HL-60 (cell line): Measurements from ENCODE around the gene PDHA2.

ENCODE experiments used
- DNase-seq, 2 experiments: peaks; one replicate each; pipeline ENCODE4 v3.0.0-alpha.2; 2010 to 2020; ENCODE audit warnings: low read depth in 1 of 2, low spot score in 1 of 2
- H3K27ac ChIP-seq: fragments of 250-450 bp; sonication (Bioruptor Pico); replicated peaks from 2 replicates; pipeline ENCODE4 v1.5.1; 2020; ENCODE audit warnings: mild to moderate bottlenecking, moderate library complexity
- H3K27me3 ChIP-seq: fragments of 250-450 bp; sonication (Bioruptor Pico); 2 replicates; pipeline ENCODE4 v1.5.1; 2021; ENCODE audit warnings: mild to moderate bottlenecking, moderate library complexity; ENCODE audit not compliant: insufficient read depth, poor library complexity, severe bottlenecking
- H3K4me3 ChIP-seq: replicated peaks from 2 replicates; pipeline ENCODE4 v1.5.1; 2011; ENCODE audit warnings: mild to moderate bottlenecking, control low read depth, low read length; ENCODE audit not compliant: insufficient read depth
- GABPA ChIP-seq: IDR thresholded peaks from 2 replicates; pipeline ENCODE4 v1.6.1; 2012; ENCODE audit warnings: low read depth
- POLR2AphosphoS5 ChIP-seq: IDR thresholded peaks from 2 replicates; pipeline ENCODE4 v1.6.1; 2012; ENCODE audit warnings: low read depth
- SPI1 ChIP-seq: IDR thresholded peaks from 2 replicates; pipeline ENCODE4 v1.6.1; 2012; ENCODE audit warnings: low read depth, mild to moderate bottlenecking, borderline replicate concordance
- long read RNA-seq: library from polyadenylated mRNA; unstranded; transcript quantifications from one replicate; pipeline ENCODE4 v2.0.0, GENCODE V29; 2020
- TF ChIP-seq, protein P1 (sequence below): IDR thresholded peaks from 2 replicates; pipeline ENCODE4 v1.6.1; 2012; ENCODE audit warnings: low read depth; ENCODE audit not compliant: insufficient replicate concordance
- TF ChIP-seq, protein P2 (sequence below): IDR thresholded peaks from one replicate; pipeline ENCODE4 v1.5.1; 2011; ENCODE audit warnings: low read length, control low read depth, inconsistent platforms; ENCODE audit not compliant: insufficient read depth

Gene PDHA2
- long read RNA-seq = 0 reads

DNA sequence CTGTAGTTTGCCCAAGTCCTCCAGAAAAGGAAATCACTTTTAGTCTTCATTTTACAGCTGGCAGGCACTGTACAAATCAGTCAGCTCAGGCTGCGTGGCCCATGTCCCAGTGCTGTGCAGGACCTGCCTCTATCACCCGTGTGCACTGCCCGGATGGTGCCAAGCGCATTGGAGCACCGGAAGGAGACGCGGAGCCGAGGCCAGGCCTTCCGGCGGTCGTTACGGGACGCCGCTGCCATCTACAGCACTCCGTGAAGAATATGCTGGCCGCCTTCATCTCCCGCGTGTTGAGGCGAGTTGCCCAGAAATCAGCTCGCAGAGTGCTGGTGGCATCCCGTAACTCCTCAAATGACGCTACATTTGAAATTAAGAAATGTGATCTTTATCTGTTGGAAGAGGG, at the start of gene PDHA2:
TSS of gene PDHA2 (plus strand) at position 203 of the 400 bp plus-strand sequence. CDS start at position 261, 58 bp downstream.
- no peak for DNase-seq
- Histone ChIP-seq H3K4me3 (no peak within 1 kb of the TSS), H3K27me3 (no peaks in the 10 kb centered on the region), H3K27ac (no peak within 1 kb of the TSS)
- no peak for TF ChIP-seq GABPA
- TF ChIP-seq, protein P1, sequence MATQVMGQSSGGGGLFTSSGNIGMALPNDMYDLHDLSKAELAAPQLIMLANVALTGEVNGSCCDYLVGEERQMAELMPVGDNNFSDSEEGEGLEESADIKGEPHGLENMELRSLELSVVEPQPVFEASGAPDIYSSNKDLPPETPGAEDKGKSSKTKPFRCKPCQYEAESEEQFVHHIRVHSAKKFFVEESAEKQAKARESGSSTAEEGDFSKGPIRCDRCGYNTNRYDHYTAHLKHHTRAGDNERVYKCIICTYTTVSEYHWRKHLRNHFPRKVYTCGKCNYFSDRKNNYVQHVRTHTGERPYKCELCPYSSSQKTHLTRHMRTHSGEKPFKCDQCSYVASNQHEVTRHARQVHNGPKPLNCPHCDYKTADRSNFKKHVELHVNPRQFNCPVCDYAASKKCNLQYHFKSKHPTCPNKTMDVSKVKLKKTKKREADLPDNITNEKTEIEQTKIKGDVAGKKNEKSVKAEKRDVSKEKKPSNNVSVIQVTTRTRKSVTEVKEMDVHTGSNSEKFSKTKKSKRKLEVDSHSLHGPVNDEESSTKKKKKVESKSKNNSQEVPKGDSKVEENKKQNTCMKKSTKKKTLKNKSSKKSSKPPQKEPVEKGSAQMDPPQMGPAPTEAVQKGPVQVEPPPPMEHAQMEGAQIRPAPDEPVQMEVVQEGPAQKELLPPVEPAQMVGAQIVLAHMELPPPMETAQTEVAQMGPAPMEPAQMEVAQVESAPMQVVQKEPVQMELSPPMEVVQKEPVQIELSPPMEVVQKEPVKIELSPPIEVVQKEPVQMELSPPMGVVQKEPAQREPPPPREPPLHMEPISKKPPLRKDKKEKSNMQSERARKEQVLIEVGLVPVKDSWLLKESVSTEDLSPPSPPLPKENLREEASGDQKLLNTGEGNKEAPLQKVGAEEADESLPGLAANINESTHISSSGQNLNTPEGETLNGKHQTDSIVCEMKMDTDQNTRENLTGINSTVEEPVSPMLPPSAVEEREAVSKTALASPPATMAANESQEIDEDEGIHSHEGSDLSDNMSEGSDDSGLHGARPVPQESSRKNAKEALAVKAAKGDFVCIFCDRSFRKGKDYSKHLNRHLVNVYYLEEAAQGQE = no peak
- no peak for TF ChIP-seq SPI1
- TF ChIP-seq, protein P2, sequence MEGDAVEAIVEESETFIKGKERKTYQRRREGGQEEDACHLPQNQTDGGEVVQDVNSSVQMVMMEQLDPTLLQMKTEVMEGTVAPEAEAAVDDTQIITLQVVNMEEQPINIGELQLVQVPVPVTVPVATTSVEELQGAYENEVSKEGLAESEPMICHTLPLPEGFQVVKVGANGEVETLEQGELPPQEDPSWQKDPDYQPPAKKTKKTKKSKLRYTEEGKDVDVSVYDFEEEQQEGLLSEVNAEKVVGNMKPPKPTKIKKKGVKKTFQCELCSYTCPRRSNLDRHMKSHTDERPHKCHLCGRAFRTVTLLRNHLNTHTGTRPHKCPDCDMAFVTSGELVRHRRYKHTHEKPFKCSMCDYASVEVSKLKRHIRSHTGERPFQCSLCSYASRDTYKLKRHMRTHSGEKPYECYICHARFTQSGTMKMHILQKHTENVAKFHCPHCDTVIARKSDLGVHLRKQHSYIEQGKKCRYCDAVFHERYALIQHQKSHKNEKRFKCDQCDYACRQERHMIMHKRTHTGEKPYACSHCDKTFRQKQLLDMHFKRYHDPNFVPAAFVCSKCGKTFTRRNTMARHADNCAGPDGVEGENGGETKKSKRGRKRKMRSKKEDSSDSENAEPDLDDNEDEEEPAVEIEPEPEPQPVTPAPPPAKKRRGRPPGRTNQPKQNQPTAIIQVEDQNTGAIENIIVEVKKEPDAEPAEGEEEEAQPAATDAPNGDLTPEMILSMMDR = no peak
- TF ChIP-seq POLR2AphosphoS5 = no peak

DNA sequence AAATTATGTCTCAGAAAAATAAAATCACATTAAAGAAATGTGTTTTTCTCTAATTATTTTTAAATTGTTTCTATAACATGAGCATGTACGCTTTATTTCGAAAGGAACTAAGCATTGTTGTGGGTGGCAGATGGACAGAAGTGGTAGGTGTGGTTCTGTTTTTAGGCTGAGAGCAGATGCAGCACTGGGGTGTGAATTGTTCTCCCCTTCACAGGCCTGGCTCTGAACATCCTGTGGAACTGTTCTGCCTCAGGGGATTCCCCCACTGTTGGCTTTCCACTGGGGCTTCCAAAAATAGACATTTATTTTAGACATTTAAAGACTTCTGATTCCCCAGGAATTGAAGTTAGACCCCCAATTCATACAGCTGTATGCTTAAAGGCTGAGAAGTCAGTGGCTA, 41.9 kb upstream of the PDHA2 start:
- no peak for DNase-seq
- H3K27me3 ChIP-seq = no peaks in the 10 kb centered on the region
- no peak overlapping the region for H3K4me3 ChIP-seq
- TF ChIP-seq POLR2AphosphoS5 (no peak), GABPA (no peak), SPI1 (no peak)
- TF ChIP-seq, protein P1 = no peak
- TF ChIP-seq, protein P2 = no peak
- H3K27ac ChIP-seq = no peak overlapping the region

DNA sequence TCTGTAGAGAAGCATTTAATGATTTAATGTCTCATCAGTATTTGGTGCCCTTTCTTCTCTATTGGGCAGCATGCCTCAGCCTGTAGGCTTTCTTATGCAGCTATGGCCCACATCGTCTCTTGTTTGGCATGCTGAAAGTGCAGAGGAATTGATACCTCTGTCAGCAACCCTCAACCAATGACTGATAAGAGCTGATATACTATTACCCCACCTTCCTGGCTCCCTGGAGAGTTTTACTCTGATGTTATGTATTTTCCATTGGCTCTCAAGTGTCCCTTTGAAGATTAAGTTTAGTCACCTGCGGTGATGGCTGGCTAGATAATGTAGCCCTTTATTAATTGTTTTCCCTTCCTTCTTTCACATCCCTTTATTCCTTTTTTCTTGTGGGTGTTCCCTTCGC, 41.2 kb upstream of the PDHA2 start:
- Histone ChIP-seq H3K4me3 (no peak overlapping the region), H3K27ac (no peak overlapping the region), H3K27me3 (no peaks in the 10 kb centered on the region)
- no peak for DNase-seq
- TF ChIP-seq POLR2AphosphoS5 = no peak
- TF ChIP-seq, protein P2 = no peak
- no peak for TF ChIP-seq SPI1
- TF ChIP-seq, protein P1 = no peak
- no peak for TF ChIP-seq GABPA
